ENCODE results near the gene KLF17. TPM values are rescaled to one million over a fixed set of nuclear protein-coding genes. Genes with fewer than 3 reads are reported as not detected.
"Not testable (repeated sequence)": the region's sequence is repeated elsewhere in the genome, so short reads cannot be mapped to it uniquely, and the experiment has no call there.

KLF17 gene
- polyA plus RNA-seq, 4 donors = 0.17 TPM; not detected in 3

DNA sequence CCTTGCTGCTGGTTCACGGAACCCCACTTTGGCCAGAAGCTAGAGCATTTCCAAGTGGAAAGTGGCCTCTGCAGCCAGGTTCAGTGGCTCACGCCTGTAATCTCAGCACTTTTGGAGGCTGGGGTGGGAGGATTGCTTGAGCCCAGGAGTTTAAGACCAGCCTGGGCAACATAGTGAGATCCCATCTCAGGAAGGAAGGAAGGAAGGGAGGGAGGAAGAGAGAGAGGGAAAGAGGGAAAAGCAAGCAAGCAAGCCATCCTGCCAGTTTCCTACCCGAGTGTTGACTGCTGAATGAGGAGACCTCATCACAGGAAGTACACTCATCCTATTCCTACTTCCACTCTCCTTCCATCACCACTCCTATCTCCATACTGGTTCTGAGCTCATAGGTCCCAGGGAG, 12.8 kb upstream of the KLF17 start:
- DNase-seq (ENCODE audit: low read depth in 4 of 4, low spot score in 3 of 4) = no peak

DNA sequence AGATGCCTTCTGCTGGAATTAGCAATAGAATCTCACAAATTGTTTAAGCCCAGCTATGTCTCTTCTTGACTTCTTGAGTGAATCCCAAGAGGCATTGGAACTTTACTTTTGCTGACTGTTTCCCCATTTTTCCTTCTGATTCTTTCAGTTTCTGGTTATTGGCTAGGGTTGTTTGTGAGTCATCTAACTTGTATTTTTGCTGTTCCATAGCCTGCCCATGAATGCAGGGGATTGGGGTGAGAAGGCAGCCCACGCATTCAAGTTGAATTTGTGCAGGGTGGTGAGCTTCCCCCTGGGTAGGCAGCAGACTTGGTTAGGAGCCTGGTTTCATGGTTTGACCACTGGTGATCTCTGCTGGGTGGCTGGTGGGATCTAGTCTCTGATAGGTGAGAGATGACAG, 10.4 kb upstream of the KLF17 start:
- DNase-seq (ENCODE audit: low read depth in 4 of 4, low spot score in 3 of 4) = no peak

DNA sequence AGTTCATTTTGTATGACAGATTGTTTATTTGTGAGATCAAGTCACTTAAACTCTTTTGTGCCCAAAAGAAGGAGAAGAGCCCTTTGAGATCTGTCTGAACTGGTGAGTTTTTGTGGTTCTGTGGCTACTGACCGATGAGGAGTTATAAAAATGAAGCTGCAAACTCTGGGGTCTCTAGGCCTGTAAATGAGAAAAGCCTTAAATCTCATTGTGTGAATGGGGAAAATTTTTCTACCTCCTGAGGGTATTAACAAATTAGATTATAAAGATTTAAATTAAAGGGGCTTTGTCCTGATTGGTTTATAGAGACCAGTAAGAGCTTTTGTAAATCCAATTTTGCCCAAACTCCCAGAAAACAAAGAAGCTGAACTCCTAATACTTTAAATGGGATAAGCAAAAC, 9.7 kb upstream of the KLF17 start:
- DNase-seq (ENCODE audit: low read depth in 4 of 4, low spot score in 3 of 4) = no peak

DNA sequence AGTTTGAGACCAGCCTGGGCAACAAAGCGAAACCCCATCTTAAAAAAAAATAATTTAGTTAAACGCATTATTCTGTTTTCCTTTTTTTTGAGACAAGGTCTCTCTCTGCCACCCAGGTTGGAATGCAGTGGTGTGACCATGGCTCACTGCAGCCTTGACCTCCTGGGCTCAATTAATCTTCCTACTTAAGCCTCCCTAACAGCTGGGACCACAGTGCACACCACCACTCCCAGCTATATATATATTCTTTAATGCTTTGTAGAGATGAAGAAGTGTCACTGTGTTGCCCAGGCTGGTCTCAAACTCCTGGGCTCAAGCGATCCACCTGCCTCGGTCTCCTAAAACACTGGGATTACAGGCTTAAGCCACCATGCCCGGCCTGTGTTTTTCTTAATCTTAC, 7.7 kb upstream of the KLF17 start:
- no peak for DNase-seq (ENCODE audit: low read depth in 4 of 4, low spot score in 3 of 4)

DNA sequence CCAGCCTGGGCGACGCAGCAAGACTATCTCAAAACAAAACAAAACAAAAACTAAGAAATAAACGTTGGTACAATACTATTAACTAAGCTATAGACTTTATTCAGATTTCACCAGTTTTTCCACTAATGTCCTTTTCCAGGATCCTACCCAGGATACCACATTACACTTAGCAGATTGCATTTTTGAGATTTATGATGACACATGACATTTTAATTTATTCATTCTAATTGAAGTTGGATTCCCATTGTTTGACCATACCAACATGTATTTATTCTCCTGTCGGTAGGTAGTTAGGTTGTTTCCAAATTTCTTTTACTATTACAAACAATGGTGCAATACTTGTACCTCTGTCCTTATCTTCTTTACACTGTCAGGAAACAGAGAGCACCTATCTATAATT, 6.8 kb upstream of the KLF17 start:
- DNase-seq (ENCODE audit: low read depth in 4 of 4, low spot score in 3 of 4) = no peak

DNA sequence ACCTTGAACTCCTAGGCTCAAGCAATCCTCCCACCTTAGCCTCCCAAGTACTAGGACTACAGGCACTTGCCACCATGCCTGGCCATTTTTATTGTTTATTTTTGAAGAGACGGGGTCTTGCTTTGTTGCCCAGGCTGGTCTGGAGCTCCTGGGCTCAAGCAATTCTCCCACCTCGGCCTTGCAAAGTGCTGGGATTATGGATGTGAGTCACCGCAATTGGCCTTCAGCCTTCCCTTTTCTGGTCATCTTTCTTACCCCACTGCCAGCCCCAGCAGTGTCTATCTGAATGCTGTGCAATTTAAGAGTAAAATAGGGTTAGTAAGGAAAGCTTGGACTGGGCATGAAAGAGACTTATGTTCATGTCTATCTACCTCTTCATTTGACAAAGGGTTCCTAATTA, 6.1 kb upstream of the KLF17 start:
- no peak for DNase-seq (ENCODE audit: low read depth in 4 of 4, low spot score in 3 of 4)

DNA sequence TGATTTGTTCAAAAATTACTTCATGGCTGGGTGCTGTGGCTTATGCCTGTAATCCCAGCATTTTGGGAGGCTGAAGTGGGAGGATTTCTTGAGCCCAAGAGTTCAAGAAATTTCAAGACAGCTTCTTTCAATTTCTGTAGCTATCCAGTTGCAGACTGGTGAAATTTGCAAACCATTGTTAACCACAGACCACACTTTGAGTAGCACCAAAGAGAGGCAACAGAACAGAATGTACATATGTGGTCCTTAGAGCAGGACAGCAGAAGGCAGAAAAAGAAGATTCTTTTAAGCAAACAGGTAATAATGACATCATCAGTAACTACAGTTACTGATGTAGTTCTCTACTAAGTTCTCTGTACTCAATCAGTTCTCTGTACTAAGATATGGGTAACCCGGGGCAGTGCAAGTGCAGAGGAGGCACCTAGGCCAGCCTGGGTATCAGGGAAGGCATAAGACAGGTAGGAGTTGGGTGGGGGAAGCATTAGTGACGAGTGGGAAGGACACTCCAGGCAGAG, 5.5 kb upstream of the KLF17 start:
- no peak for DNase-seq (ENCODE audit: low read depth in 4 of 4, low spot score in 3 of 4)

DNA sequence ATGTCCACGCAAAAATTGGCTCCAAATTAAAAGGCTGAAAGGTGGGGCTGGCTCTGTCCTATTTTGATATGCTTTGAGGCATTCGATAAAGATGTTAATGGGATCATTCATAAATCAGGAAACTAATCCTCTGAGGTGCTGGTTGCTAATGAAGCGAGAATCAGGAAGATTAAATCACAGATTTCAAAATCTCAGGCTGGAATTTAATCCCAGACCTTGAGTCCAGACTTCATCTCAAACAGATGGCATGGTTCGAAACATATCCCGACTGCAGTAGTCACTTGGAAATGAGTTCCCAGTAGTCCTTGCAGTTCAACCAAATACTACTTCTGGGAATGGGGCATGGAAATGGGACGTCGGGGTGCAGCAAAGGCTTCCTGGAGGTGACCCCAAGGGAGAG, 4.5 kb upstream of the KLF17 start:
- DNase-seq (ENCODE audit: low read depth in 4 of 4, low spot score in 3 of 4) = no peak

DNA sequence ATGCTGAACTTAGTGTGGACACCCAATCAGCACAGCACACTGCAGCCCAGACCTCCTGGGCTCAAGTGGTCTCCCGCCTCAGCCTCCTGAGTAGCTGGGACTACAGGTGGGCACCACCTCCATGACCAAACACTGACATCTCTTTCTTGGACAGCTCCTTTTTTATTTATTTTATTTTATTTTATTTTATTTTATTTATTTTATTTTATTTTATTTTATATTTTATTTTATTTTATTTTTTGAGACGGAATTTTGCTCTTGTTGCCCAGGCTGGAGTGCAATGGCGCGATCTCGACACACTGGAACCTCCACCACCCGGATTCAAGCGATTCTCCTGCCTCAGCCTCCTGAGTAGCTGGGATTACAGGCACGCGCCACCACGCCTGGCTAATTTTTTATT, 1.3 kb upstream of the KLF17 start:
- not testable (repeated sequence) for DNase-seq (ENCODE audit: low read depth in 4 of 4, low spot score in 3 of 4)

DNA sequence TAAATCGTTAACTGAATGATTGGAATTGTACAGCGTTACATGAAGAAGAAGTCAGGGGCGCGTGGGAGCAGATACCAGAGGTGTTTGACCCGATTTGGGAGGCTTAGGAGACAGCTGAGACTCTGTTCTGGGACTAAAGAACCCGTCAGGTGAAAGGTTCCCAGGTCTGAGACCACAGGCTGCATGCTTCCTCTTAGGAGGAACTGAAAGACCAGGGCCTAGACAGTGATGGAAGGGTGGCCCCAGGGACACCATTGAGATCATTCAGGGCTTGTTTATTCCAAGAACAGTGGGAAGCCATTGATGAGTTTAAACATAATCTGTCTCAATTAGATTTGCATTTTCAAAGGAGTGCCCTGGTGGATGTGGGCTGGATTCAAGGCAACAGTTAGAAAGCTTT, 904 bp downstream of the KLF17 start:
- no peak for DNase-seq (ENCODE audit: low read depth in 4 of 4, low spot score in 3 of 4)

DNA sequence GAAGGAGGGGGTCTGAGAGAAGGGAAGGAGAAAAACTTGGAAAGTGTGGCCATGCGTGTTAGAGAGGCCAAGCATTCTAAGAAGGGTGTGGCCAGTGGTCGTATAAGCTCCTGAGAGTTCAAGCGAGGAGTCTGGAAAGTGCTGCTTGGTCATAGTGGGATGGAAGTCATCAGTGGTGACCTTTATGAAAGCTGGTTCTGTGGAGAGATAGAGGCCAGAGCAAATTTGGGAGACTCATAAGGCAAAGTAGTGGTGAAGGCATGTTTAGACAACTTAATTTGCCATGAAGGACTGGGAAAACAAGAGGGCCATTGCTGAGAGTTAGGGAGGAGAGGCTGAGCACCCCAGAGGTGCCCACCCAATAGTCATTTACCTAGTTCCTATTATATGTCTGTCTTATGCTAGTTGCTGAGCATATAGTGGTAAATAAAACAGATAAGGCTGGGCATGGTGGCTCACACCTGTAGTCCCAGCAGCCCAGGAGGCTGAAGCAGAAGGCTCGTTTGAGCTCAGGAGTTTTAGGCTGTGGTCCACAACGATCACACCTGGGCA, 1.9 kb downstream of the KLF17 start:
- DNase-seq (ENCODE audit: low read depth in 4 of 4, low spot score in 3 of 4) = no peak

DNA sequence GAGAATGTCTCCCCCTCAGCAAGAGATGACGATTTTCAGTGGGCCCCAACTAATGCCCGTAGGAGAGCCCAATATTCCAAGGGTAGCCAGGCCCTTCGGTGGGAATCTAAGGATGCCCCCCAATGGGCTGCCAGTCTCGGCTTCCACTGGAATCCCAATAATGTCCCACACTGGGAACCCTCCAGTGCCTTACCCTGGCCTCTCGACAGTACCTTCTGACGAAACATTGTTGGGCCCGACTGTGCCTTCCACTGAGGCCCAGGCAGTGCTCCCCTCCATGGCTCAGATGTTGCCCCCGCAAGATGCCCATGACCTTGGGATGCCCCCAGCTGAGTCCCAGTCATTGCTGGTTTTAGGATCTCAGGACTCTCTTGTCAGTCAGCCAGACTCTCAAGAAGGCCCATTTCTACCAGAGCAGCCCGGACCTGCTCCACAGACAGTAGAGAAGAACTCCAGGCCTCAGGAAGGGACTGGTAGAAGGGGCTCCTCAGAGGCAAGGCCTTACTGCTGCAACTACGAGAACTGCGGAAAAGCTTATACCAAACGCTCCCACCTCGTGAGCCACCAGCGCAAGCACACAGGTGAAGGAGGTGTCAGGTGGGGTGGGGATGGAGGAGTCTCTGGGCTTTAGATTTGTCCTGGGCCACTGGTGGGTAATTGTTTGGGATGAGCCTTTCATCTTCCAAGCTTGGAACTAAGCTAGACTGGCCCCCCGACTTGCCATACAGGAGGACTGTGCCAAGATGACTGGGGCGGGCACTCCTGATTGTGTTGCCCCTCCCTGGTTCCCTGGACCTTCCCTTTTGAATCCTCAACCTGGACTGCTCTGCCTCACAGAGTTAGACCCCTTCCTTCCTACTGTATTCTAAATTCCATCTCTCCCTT, 11.2 kb downstream of the KLF17 start:
- no peak for DNase-seq (ENCODE audit: low read depth in 4 of 4, low spot score in 3 of 4)

DNA sequence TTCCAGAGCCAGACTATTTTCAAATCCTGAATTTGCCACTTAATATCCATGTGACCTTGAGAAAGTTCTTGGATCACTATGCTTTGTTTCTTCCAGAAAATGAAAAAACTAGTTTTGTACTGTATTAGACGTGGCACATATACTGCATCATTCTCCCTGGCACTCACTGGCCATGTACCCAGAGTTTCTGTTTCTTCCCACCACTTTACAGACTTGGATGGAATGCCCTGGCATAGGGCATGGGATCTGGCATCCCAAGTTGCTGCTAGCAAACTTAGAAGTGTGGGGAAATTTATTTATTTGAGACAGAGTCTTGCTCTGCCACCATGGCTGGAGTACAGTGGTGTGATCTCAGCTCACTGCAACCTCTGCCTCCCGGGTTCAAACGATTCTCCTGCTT, 12.8 kb downstream of the KLF17 start:
- DNase-seq (ENCODE audit: low read depth in 4 of 4, low spot score in 3 of 4) = no peak

DNA sequence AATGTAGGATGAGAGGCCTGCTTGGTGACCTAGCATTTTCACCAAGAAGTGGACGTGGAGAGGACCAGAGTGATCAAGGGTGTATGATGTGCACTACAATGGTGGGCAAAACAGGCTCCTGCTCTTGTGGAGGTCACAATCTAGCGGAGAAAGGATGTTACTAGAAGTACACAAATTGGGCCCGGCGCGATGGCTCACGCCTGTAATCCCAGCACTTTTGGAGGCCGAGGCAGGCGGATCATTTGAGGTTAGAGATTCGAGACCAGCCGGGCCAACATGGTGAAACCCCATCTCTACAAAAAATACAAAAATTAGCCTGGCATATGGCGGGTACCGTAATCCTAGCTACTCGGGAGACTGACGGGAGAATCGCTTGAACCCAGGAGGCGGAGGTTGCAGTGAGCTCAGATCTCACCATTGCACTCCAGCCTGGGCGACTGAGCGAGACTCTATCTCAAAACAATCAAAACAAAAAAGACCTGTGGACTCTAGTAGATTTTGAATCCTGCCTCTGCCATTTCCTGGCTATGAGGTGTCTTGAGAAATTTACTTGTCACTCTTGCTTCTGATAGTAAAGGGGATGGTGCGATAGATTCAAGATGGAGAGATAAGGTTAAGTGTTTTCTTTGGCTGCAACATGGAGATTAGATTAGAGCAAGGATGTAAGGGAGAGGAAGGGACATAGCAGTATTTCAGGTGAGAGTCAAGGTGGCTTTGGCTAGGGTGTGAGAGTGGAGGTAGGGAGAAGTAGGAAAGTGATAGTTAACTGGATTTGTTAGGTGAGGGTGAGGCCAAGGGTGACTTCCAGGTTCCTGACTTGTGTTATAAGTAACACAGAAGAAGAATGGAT, 15.7 kb downstream of the KLF17 start:
- DNase-seq (ENCODE audit: low read depth in 4 of 4, low spot score in 3 of 4) = no peak

DNA sequence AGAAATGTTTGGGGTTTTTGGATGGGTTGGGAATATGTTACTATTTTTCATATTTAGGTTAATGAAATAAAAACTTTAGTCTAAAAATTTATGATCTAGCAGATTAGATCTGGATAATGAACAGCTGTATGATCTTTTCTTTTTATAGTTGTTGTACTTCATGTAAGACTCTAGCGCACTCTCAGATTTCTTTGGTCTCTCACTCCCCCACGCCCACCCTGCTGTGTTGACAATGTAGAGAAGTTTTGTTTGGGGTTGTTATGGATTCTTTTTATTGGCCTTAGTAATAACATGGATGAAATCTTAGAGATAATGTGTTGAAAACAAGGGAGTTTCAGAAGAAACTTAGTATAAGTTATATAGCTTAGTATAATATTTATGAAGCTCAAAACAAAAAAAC, 17.3 kb downstream of the KLF17 start:
- peak; percentile 15 to 50 (median 35) for DNase-seq (ENCODE audit: low read depth in 4 of 4, low spot score in 3 of 4)

DNA sequence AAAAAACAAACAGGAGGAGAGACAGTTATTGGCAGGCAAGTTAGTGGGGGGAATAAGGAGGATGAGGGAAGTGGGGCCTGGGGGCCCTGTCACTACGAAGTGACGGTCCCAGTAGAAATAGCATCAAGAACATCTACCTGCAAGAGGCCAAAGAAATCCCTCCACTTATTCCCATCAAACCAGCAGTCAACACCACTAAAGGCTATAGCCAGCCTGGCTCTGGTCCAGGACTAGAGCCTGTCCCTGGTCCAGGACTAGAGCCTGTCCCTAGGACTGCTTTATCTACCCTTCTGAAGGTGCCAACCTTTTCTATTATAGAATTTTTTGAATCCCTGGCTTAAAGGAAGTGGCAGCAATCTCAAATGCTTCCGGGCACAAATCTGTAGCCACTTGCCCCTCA, 19.6 kb downstream of the KLF17 start:
- DNase-seq (ENCODE audit: low read depth in 4 of 4, low spot score in 3 of 4) = no peak

DNA sequence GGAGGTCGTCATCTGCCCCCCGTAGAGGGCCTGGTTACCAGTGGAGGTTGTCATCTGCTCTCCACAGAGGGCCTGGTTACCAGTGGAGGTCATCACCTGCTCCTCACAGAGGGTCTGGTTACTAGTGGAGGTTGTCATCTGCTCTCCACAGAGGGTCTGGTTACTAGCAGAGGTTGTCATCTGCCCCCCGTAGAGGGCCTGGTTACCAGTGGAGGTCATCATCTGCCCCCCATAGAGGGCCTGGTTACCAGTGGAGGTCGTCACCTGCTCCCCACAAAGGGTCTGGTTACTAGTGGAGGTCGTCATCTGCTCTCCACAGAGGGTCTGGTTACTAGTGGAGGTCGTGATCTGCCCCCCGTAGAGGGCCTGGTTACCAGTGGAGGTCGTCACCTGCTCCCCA, 20.9 kb downstream of the KLF17 start:
- DNase-seq (ENCODE audit: low read depth in 4 of 4, low spot score in 3 of 4) = not testable (repeated sequence)

DNA sequence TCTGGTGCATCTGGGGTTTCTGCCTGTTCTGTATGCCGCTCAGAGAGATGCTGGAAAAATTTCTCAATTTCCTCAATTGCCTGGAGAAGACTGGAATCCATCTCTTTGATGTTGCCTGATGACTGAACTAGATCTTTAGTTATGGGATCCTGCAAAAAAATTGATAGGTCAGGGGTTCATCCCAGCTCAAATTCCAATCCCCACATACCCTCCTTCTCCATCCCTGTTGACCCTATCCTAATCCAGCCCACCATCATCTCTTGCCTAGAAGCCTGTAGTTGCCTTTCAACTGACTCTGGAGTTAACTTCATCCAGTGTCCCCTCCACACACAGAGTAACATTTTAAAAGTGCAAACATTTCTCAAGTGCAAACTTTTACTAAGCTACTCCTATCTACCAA, 22.9 kb downstream of the KLF17 start, which contains the start of gene KLF18:
Gene KLF18, minus strand, starts transcription at position 101 of the 400 bp plus-strand sequence. Its CDS starts 0 bp downstream, at position 101.
- no peak for DNase-seq (ENCODE audit: low read depth in 4 of 4, low spot score in 3 of 4)

DNA sequence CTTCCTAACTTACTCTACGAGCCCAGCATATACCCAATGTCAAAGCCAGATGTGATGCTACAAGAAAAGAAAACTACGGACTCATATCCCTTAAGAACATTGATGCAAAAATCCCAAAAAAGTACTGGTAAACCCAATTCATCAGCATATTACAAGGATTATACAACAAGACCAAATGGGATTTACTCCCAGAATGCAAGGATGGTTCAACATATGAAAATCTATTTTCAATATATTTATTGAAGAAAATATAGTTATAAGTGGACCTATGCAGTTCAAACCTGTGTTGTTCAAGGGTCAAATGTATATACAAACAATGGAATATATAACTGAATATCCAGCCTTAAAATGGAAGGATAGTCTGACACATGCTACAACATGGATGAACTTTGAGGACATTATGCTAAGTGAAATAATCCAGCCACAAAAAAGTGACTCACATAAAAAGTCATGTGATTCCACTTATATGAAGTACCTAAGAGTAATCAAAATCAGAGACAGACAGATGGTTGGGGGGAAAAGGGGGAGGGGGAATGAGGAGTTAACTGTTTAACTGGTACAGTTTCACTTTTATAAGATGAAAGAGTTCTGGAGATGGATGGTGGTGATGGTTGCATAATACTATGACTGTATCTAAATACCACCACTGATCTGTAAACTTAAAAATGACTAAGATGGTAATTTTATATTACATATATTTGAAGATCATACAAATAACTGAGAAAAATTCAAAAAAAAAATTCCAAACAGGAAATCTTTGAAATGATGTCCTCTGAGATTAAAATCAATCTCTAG, 26.5 kb downstream of the KLF17 start:
- no peak for DNase-seq (ENCODE audit: low read depth in 4 of 4, low spot score in 3 of 4)

All from right renal pelvis (tissue), 4 donors.